ENCODE measurements around the gene ZCWPW2. TPM values are rescaled to one million over a fixed set of nuclear protein-coding genes. Genes with fewer than 3 reads are reported as not detected.

ZCWPW2 gene
- total and polyA plus RNA-seq, 2 of the 4 experiments (the other 2 are of a cell fraction), result 0.18 to 0.24 TPM

DNA sequence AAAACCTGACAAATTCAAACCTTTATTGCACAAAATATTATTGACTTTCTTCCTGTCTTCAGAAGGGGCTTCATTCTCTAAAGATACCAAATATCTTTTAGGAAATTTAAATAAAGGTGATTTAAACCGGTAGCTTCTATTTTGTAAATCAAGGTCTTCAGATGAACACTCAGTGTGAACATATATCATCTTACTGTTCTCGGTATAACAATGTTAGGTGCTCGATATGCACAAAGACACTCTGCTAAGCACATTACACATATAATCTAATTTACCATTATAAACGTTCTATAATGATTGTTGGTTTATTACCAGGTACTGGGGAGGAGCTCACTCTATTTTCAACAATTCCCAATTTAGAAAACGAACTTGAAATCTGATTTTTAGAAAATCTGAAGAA, 225.5 kb downstream of the ZCWPW2 start:
- Histone ChIP-seq H3K4ac (ENCODE audit: low read depth, low read length) (no peak overlapping the region), H3K79me1 (ENCODE audit: low read depth in 1 of 2, low read length in 2 of 2) (no peaks in the 10 kb centered on the region), H2BK20ac (ENCODE audit: low read depth, low read length) (no peak overlapping the region), H3K56ac (ENCODE audit: extremely low read depth, insufficient read depth, low read length) (no peak overlapping the region), H2AK5ac (ENCODE audit: low read depth, low read length) (no peak overlapping the region), H3K14ac (replicated peaks; ENCODE audit: low read depth, low read length) (no peak overlapping the region), H2BK5ac (ENCODE audit: low read depth, low read length, poor library complexity, severe bottlenecking) (no peak overlapping the region), H3K4me1 (ENCODE audit: control insufficient read depth, insufficient read depth, low read length) (no peaks in the 10 kb centered on the region), H3K27ac (ENCODE audit: insufficient read depth, low read length) (no peak overlapping the region), H3K9me1 (ENCODE audit: insufficient read depth, low read length) (no peaks in the 10 kb centered on the region), H3K4me2 (ENCODE audit: low read depth, low read length) (no peak overlapping the region), H3K9me3 (ENCODE audit: control insufficient read depth, insufficient read depth, low read length) (no peaks in the 10 kb centered on the region), H2AFZ (replicated peaks; ENCODE audit: low read length, poor library complexity) (no peak overlapping the region), H3K23ac (ENCODE audit: low read depth, low read length) (no peak overlapping the region), H4K8ac (ENCODE audit: low read depth in 2 of 2, low read length in 2 of 2) (no peak overlapping the region), H2AK9ac (replicated peaks; ENCODE audit: low read depth, low read length, poor library complexity) (no peak overlapping the region), H2BK120ac (ENCODE audit: low read depth, low read length) (no peak overlapping the region), H3K9ac (ENCODE audit: low read depth, low read length) (no peak overlapping the region), H3K18ac (ENCODE audit: low read depth, low read length) (no peak overlapping the region), H3K4me3 (ENCODE audit: insufficient read depth, low read depth, low read length) (no peak overlapping the region), H3K36me3 (ENCODE audit: control insufficient read depth, insufficient read depth, low read length) (no peaks in the 10 kb centered on the region), H4K91ac (ENCODE audit: insufficient read depth, low read depth, low read length) (no peak overlapping the region), H4K5ac (ENCODE audit: low read depth, low read length) (no peak overlapping the region), H4K20me1 (ENCODE audit: insufficient read depth, low read length) (no peaks in the 10 kb centered on the region), H3K27me3 (ENCODE audit: control insufficient read depth, insufficient read depth, low read length) (peaks cover 30% of the 10 kb centered on the region), H2BK15ac (ENCODE audit: low read depth, low read length) (no peak overlapping the region)
- ChIA-PET POLR2A (ENCODE audit: unreplicated experiment) (no interaction called here), CTCF (no interaction called here)
- intact Hi-C loops (cut with micrococcal nuclease) (no loop called here), in situ Hi-C loops (cut with MboI; ENCODE audit: low sequenced_read_pairs) (no loop called here), dilution Hi-C loops (cut with HindIII; ENCODE audit: low sequenced_read_pairs, unreplicated experiment) (no loop called here)
- TF ChIP-seq RCOR1 (IDR thresholded peaks at IDR 0.05; ENCODE audit: insufficient replicate concordance, low read length) (no peak), CHD1 (IDR thresholded peaks at IDR 0.05; ENCODE audit: low read depth, low read length) (no peak), MAZ (IDR thresholded peaks at IDR 0.05; ENCODE audit: borderline replicate concordance, low read depth, low read length) (no peak), MXI1 (IDR thresholded peaks at IDR 0.05; ENCODE audit: borderline replicate concordance, low read depth, low read length) (no peak), NFE2L2 (IDR thresholded peaks at IDR 0.05; ENCODE audit: low read depth, low read length) (no peak), POLR2A (IDR thresholded peaks at IDR 0.05; ENCODE audit: low read depth, low read length) (no peak), RAD21 (IDR thresholded peaks at IDR 0.05; ENCODE audit: low read length) (no peak), RFX5 (IDR thresholded peaks at IDR 0.05; ENCODE audit: low read depth, low read length) (no peak), MAFK (IDR thresholded peaks at IDR 0.05; ENCODE audit: low read depth, low read length) (no peak), FOS (IDR thresholded peaks at IDR 0.05; ENCODE audit: low read depth, low read length) (no peak)
- TF ChIP-seq, protein P1, sequence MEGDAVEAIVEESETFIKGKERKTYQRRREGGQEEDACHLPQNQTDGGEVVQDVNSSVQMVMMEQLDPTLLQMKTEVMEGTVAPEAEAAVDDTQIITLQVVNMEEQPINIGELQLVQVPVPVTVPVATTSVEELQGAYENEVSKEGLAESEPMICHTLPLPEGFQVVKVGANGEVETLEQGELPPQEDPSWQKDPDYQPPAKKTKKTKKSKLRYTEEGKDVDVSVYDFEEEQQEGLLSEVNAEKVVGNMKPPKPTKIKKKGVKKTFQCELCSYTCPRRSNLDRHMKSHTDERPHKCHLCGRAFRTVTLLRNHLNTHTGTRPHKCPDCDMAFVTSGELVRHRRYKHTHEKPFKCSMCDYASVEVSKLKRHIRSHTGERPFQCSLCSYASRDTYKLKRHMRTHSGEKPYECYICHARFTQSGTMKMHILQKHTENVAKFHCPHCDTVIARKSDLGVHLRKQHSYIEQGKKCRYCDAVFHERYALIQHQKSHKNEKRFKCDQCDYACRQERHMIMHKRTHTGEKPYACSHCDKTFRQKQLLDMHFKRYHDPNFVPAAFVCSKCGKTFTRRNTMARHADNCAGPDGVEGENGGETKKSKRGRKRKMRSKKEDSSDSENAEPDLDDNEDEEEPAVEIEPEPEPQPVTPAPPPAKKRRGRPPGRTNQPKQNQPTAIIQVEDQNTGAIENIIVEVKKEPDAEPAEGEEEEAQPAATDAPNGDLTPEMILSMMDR (conservative IDR thresholded peaks at IDR 0.05; ENCODE audit: low read depth, low read length), result no peak
- TF ChIP-seq, protein P2, sequence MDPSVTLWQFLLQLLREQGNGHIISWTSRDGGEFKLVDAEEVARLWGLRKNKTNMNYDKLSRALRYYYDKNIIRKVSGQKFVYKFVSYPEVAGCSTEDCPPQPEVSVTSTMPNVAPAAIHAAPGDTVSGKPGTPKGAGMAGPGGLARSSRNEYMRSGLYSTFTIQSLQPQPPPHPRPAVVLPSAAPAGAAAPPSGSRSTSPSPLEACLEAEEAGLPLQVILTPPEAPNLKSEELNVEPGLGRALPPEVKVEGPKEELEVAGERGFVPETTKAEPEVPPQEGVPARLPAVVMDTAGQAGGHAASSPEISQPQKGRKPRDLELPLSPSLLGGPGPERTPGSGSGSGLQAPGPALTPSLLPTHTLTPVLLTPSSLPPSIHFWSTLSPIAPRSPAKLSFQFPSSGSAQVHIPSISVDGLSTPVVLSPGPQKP (IDR thresholded peaks at IDR 0.05; ENCODE audit: borderline replicate concordance, low read depth, low read length), result no peak
- WGBS, 2 experiments (ENCODE audit: extremely low coverage in 2 of 2, insufficient read length in 1 of 2), result no CpG with 5 or more reads among the region's 5 CpGs
- no TSS peak for BruUV-seq (replicated peaks)
- ATAC-seq (ENCODE audit: low read depth), result no peak
- DNase-seq, result no peak

All from IMR-90 (cell line).